ENCODE results near the gene UNCX. TPM values are rescaled to one million over a fixed set of nuclear protein-coding genes. Genes with fewer than 3 reads are reported as not detected.

Gene UNCX
- polyA plus RNA-seq, 6 donors from 2014 or later, result not detected

DNA sequence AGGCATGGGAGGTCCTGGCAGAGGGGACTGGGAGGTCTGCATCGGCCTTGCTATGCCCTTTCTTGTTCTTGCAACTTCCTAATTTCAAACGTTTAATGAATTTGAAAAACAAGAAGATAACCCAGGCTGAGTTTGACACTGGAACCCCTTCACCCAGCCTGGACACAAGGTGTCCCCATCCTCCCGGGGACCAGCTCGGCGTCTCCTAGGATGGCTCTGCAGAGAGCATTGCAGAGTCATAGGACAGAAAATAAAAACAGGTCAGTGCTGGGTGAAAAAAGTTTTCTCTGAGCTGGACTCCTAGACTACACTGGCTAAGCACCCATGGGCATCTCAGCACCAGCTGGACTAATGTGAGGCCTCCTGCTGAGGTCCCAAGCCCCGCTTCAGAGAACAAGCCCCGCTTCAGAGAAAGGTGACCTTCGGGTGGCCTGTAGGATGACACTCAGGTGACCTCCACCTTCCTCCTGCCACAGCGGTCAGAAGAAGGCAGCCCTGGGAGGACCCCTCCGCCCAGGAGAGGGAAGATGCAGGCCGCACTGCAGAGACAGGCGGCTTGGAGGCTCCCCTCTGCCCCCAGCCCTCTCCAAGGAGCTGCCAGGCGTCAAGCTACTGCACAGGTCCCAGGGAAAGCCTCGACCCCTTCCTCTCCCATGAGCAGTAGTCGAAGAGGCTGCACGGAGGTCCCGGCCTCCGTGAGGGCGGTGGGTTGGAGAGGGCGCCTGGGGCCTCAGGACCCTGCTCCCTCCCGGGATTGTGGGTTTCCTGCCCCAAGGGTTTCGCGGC, 9.3 kb upstream of the UNCX start:
- Mint-ChIP-seq H3K27me3 (peaks cover 43 to 80% (median 79%) of the 10 kb centered on the region in 3 donors), H3K4me1 (peaks cover 0 to 8% (median 3%) of the 10 kb centered on the region in 3 donors), H3K36me3 (no peaks in the 10 kb centered on the region), H3K27ac (peak overlapping the region in 4 of 6 donors; percentile 83 to 94 (median 88)), H3K9me3 (peaks cover 0 to 7% (median 0%) of the 10 kb centered on the region in 7 donors), H3K4me3 (peak overlapping the region in 3 of 8 donors; percentile 33 to 47 (median 41))
- ATAC-seq (ENCODE audit: low read depth in 2 of 2) (no peak), DNase-seq (no peak)

DNA sequence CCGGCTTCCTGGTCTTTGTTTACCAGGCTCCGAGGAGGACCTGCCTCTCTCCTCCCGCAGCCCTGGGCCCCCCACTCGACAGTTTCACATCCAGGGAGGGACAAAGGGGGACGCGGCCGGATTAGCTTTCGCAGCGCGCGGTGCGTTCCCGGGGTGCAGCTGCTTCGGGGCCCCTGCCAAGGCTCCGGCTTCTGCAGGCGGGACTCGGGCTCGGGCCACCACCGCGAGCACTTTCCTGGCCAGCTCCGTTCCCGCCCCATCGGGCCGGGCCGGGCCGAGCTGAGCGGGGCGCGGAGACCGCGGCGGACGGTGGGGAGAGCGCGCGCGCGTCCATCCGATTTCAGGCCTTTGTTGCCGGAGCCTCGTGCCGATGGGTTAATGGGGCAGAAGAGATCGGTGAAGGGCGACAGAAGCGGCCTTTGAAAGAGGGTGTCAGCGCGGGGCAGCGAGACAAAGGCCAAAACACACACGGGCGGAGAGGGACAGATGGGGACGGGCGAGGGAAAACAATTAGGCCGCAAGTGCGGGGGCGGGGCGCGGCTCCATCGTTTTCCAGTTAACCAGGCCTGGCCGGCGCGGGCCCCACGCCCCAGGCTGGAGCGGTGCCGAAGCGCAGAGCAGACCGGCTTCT, 8.5 kb upstream of the UNCX start:
- H3K36me3 Mint-ChIP-seq, result no peaks in the 10 kb centered on the region
- DNase-seq (no peak), ATAC-seq (ENCODE audit: low read depth in 2 of 2) (no peak)
- H3K27me3 Mint-ChIP-seq, result peaks cover 43 to 72% (median 72%) of the 10 kb centered on the region in 3 donors
- peak overlapping the region in 4 of 6 donors; percentile 83 to 95 (median 90) for H3K27ac Mint-ChIP-seq
- peak overlapping the region in 5 of 8 donors; percentile 27 to 62 (median 53) for H3K4me3 Mint-ChIP-seq
- H3K9me3 Mint-ChIP-seq, result peaks cover 0 to 11% (median 0%) of the 10 kb centered on the region in 7 donors
- H3K4me1 Mint-ChIP-seq, result peaks cover 0 to 8% (median 3%) of the 10 kb centered on the region in 3 donors

DNA sequence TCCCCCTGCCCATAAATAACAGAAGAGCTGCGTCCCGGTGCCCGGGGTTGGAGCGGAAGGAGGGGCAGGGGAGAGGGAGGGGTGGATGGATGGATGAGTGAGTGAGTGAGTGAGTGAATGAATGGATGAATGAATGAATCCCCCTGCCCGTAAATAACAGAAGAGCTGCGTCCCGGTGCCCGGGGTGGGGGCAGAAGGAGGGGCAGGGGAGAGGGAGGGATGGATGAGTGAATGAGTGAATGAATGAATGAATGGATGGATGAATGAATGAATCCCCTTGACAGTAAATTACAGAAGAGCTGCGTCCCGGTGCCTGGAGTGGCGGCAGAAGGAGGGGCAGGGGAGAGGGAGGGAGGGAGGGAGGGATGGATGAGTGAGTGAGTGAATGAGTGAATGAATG, 7.6 kb upstream of the UNCX start:
- Mint-ChIP-seq H3K27ac (peak overlapping the region in 3 of 6 donors; percentile 44 to 86 (median 76)), H3K4me3 (peak overlapping the region in 3 of 8 donors; percentile 5 to 49 (median 16)), H3K36me3 (no peaks in the 10 kb centered on the region)

DNA sequence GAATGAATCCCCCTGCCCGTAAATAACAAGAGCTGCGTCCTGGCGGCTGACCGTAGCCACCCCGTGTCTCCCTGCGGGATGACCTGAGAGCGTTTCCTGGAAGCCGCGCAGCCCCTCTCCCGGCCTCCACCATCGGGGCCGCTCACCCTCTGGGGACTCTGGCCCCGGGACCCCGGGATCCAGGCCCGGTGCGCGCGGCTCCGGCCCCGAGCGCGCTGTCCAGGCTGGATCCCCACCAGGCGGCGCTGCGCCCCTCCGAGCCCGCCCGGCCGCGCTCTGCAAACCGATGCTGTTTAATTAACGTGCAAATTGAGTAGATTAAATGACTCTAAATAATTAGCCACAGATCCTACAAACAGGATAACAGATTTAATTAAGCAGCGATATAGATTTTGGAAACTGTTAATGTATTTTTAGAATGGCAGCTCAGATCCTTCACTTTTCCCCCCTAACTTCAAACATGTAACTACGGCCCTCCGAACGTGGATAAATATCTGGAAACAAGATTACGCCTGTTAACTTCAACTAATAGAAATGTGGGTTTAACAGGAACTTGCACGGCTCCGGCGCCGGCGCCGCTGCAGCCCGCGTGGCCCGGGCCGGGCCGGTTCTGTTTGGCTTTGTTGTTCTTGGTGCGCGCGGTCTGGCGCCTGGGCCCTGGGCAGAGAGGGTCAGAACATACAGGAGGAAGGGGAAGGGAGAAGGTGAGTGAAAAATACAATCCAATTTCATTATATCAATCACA, 7.1 kb upstream of the UNCX start:
- no peak for DNase-seq
- Mint-ChIP-seq H3K9me3 (peaks cover 0 to 11% (median 0%) of the 10 kb centered on the region in 7 donors), H3K4me1 (peaks cover 0 to 8% (median 3%) of the 10 kb centered on the region in 3 donors), H3K27me3 (peaks cover 30 to 59% (median 58%) of the 10 kb centered on the region in 3 donors), H3K4me3 (peak overlapping the region in 3 of 8 donors; percentile 47 to 78 (median 47)), H3K36me3 (no peaks in the 10 kb centered on the region), H3K27ac (peak overlapping the region in 4 of 6 donors; percentile 44 to 94 (median 70))
- ATAC-seq (ENCODE audit: low read depth in 2 of 2), result no peak

More for the DNA sequence above, 7.6 kb upstream of the UNCX start:
- no peak for ATAC-seq (ENCODE audit: low read depth in 2 of 2)
- DNase-seq, result no peak
- peaks cover 0 to 11% (median 0%) of the 10 kb centered on the region in 7 donors for H3K9me3 Mint-ChIP-seq
- H3K4me1 Mint-ChIP-seq, result peaks cover 0 to 8% (median 3%) of the 10 kb centered on the region in 3 donors
- peaks cover 35 to 64% (median 63%) of the 10 kb centered on the region in 3 donors for H3K27me3 Mint-ChIP-seq

DNA sequence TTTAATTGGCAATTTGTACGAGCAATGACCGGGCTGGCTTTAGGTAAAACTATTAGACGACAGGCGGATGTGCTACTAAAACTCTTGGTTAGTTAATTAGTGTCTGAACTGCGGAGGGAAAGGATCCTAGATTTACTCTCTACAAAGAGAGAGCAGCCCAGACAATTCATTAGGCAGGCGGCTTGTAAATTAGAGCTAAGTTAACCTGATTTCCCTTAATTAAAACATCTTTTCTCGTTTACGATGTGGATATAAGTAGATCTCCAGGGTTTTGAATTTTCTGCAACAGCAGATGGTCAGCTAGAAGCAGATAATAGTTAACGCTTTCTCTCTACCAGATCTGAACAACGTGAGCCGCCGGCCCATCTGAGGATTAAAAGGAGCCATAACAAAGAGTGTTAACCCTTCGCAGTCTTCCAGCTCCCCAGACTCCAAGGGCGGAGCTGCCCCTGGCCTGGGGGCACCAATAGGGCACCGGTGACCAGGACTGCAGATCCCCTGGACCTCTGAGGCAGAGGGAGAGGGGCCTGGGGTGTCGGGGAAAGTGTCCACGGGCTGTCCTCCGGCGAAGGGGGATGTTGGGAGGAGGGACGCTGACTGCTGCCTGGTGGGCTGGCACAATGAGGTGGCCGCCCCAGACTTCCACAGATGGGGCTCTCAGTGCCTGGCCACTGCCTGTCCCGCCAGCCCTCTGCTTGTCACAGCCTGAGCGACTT, 6.3 kb upstream of the UNCX start:
- Mint-ChIP-seq H3K36me3 (no peaks in the 10 kb centered on the region), H3K27ac (peak overlapping the region in 4 of 6 donors; percentile 44 to 94 (median 68)), H3K4me1 (peaks cover under 1 to 8% (median 6%) of the 10 kb centered on the region in 3 donors), H3K9me3 (peaks cover 0 to 16% (median 0%) of the 10 kb centered on the region in 7 donors), H3K27me3 (peaks cover 24 to 58% (median 53%) of the 10 kb centered on the region in 3 donors), H3K4me3 (peak overlapping the region in 3 of 8 donors; percentile 20 to 78 (median 47))
- ATAC-seq (ENCODE audit: low read depth in 2 of 2) (no peak), DNase-seq (no peak)

DNA sequence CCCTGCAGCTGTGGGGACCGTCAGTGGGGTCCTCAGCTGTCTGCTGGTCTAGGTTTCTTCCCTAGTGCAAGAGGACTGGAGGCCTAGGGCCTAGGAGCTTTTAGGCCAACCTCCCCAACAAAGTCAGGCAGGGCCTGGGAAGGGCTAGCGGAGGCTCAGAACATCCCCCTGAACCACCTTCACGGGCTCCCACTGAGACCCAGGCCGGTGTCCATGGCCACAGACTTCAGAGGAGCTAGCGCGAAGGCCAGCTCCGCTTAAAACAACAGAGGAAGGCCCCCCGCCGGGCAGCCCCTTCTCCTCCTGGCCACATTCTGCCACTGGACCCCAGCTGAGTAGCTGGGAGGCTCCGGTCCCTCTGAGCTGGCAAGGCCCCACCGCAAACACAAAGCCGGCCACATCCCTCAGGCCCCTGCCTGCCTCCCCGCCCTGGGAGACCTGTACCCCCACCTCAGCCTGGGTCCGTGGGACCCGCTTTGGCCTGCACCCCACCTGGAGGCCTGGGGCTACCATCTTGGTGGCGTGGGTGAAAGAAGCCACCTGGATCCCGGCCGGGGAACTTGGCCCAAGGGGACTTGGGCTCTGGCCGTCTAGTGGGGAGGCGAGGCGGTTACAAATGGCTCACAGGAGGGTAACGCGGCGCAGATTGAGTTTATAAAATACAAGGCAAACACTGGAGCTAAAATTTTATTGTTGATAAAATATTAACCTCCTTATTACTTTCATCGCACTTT, 5.4 kb upstream of the UNCX start:
- ATAC-seq (ENCODE audit: low read depth in 2 of 2), result no peak
- peaks cover 0 to 7% of the 10 kb centered on the region in 2 donors for H3K36me3 Mint-ChIP-seq
- H3K4me3 Mint-ChIP-seq, result peak overlapping the region in 3 of 8 donors; percentile 37 to 80 (median 78)
- no peak for DNase-seq
- H3K4me1 Mint-ChIP-seq, result peaks cover 10 to 17% (median 14%) of the 10 kb centered on the region in 3 donors
- H3K9me3 Mint-ChIP-seq, result peaks cover 0 to 19% (median 7%) of the 10 kb centered on the region in 7 donors
- H3K27ac Mint-ChIP-seq, result peak overlapping the region in 5 of 6 donors; percentile 38 to 80 (median 44)
- peaks cover 24 to 60% (median 59%) of the 10 kb centered on the region in 3 donors for H3K27me3 Mint-ChIP-seq

DNA sequence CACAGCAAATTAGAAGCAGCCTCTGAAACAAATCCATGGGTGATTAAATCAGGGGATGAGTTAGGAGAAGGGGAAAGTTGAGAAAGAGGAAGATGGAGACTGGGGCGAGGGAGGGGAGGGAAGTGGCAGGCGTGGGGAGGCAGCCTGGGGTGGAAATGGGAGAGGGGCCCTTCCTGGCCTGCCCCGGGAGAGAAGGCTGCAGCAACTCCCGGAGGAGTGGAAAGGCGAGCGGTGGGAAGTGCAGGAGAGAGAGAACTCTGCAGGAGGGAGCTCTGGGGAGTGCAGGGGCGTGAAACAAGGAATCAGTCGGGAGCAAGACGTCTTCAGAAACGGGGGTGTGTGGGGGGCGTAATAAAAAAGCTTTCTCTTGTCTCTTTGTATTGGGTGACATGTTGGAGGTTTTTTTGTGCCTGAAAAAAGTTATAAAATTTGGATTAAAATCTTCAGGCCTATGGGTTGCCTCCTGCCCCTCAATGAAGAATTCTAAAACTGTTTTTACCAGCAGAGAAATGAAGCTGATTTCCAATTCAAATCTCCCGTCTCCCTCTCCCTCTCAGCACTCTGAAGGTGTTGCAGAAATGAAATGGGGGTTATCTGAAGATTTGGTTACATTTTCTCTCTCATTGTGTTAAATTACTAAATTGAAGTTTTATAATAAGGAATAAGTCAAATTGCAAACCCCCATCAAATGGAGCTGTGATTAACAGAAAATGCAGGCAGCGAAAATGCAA, 4.7 kb upstream of the UNCX start:
- Mint-ChIP-seq H3K9me3 (peaks cover 0 to 20% (median 8%) of the 10 kb centered on the region in 7 donors), H3K27me3 (peaks cover 23 to 61% (median 58%) of the 10 kb centered on the region in 3 donors), H3K27ac (peak overlapping the region in 4 of 6 donors; percentile 41 to 87 (median 71)), H3K4me3 (peak overlapping the region in 4 of 8 donors; percentile 9 to 80 (median 41)), H3K36me3 (peaks cover 0 to 8% of the 10 kb centered on the region in 2 donors), H3K4me1 (peaks cover 11 to 18% (median 15%) of the 10 kb centered on the region in 3 donors)
- DNase-seq (no peak), ATAC-seq (ENCODE audit: low read depth in 2 of 2) (no peak)

DNA sequence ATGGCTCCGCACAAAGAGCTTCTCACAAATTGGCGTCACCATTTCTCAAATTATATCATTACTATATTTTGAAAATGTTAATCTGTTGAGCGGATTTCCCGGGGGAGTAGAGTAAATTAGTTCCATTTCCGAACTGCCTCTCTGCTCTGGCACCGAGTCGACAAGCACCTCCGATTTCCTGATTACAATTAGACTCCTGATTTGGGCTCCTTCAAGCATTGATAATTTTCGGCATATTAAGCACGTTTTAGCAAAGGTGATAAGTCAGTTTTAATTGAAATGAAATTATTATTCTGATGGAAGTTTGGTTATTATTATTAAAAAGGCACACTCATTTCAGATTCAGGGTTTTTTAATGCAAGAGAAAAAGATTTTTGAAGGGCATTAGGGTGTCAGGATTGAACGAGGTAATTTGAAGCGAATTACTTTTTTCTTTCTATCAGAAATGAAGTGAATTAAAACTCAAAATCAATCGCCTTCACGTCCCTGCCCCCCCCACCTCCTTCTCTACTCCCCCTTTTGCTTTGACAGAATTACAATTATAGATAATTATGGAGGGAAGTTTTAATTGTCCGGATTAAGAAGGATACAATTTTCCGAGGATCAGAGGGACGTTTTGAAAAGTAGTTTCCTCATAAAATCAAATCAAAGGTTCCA, 4.0 kb upstream of the UNCX start:
- Mint-ChIP-seq H3K27ac (peak overlapping the region in 4 of 6 donors; percentile 41 to 87 (median 78)), H3K36me3 (peaks cover 0 to 8% of the 10 kb centered on the region in 2 donors), H3K4me3 (peak overlapping the region in 4 of 8 donors; percentile 9 to 21 (median 20)), H3K27me3 (peaks cover 23 to 54% (median 51%) of the 10 kb centered on the region in 3 donors), H3K4me1 (peaks cover 11 to 18% (median 12%) of the 10 kb centered on the region in 3 donors), H3K9me3 (peaks cover 0 to 20% (median 8%) of the 10 kb centered on the region in 7 donors)
- DNase-seq, result no peak
- no peak for ATAC-seq (ENCODE audit: low read depth in 2 of 2)

DNA sequence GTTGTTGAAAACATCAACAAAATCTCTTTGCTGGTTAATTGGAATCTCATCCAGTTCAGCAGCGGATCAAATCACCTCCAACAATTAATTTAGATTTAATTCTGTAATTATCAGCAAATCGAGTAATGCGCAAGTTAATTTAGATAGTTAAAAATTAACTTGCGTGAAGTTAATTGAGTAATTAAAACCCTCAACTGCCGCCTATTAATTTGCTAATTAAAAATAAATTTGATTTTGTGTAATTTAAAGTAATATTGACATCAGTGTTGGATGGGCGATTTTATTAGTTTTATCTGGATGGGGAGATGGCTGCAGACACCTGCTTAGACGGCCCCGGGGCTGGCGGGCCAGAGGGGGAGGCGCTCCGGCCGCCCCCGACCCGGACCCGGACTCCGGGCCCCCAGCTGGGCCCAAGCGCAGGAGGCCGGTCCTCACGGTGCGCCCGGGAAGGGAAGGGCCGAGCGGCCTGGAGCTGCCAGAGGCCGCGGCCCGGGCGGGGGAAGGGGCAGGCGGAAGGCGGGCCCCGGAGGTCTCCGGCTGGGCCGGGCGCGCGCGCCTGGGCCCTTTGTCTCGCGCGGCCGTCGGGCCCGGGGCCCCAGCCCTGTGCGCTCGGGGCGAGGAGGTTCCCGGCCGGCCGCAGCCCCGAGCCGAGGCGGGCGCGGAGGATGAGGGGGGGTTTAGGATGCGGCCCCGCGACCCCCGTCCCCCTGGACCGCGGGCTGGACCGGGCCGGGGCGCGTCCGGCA, 3.3 kb upstream of the UNCX start:
- H3K27me3 Mint-ChIP-seq, result peaks cover 26 to 52% (median 52%) of the 10 kb centered on the region in 3 donors
- ATAC-seq (ENCODE audit: low read depth in 2 of 2), result no peak
- peaks cover 11 to 16% (median 14%) of the 10 kb centered on the region in 3 donors for H3K4me1 Mint-ChIP-seq
- no peak for DNase-seq
- peaks cover 0 to 22% (median 10%) of the 10 kb centered on the region in 7 donors for H3K9me3 Mint-ChIP-seq
- peak overlapping the region in 4 of 6 donors; percentile 63 to 89 (median 81) for H3K27ac Mint-ChIP-seq
- H3K36me3 Mint-ChIP-seq, result peaks cover 2 to 8% of the 10 kb centered on the region in 2 donors
- no peak overlapping the region for H3K4me3 Mint-ChIP-seq

DNA sequence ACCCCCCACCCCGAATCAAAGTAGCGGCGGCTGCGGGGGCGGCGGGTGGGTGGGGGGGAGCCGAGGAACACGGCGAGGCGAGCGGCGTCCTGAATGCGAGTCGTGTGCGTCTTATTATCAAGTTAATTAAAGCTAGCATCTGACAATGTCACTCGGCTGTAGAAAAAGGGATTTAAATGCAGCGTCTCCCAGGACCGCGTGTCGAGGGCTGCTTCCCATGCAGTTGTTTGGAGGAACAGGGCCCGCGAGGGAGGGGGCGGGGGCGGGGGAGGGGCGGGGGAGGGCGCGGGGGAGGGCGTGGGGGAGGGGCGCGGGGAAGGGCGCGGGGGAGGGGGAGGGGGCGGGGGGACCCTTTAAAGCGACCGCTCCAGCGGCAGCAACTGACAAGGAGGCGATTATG, 2.7 kb upstream of the UNCX start:
- Mint-ChIP-seq H3K27me3 (peaks cover 29 to 54% (median 53%) of the 10 kb centered on the region in 3 donors), H3K27ac (peak overlapping the region in 2 of 6 donors; percentile 52 to 89), H3K4me3 (no peak overlapping the region), H3K36me3 (peaks cover 4 to 8% of the 10 kb centered on the region in 2 donors), H3K9me3 (peaks cover 0 to 28% (median 14%) of the 10 kb centered on the region in 7 donors), H3K4me1 (peaks cover 11 to 20% (median 19%) of the 10 kb centered on the region in 3 donors)
- ATAC-seq (ENCODE audit: low read depth in 2 of 2), result no peak
- DNase-seq, result no peak

Measured in naive B cell (primary cell).